GM13976 (cell line): ENCODE data around the gene BBS9.

Experiments used
- DNase-seq: peaks from one replicate; pipeline ENCODE4 v3.0.0; 2012; ENCODE audit warnings: low spot score
- in situ Hi-C: fragments of 300-500 bp; cut with MboI; formaldehyde crosslinking; loops from one replicate; pipeline ENCODE4 v1.12.0; 2022; ENCODE audit warnings: low sequenced_read_pairs, mixed read lengths, inconsistent platforms; ENCODE audit not compliant: unreplicated experiment
- TF ChIP-seq, protein P1 (sequence below): IDR thresholded peaks from 2 replicates; pipeline ENCODE4 v1.5.1; 2012; ENCODE audit warnings: borderline replicate concordance, mild to moderate bottlenecking; ENCODE audit not compliant: insufficient read depth; ENCODE audit errors: extremely low read depth, missing control alignments, control extremely low read depth

Gene BBS9

DNA sequence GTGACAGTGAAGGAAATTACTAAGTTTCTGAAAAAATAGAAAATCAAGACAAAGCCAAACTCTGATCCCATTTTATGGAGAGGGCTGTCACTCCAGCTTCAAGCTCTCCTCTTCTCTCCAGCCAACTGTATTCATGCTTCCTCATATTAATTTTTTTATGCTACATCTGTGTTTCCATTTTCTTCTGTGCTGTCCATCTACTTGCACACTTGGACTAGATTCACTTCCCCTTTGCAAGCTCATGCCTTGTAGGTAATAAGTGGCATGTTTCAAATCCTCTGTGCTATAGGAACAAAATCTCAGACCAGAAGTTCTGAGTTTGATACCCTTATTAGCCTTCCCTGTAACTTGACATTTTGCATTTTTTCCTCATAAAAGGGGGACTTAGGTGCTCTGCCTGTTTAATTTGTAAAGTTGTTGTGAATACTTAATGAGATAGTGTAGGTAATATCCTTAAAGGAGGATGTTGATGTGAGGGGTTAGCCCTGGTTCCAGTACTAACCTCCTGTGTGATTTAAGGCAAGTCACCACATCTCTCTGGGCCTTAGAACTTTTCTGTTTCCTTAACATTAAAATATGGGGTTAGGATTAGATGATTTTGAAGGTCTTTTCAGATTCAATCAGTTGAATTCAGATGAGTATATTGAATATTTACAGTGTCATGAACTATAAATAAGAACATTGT is 358.8 kb downstream of the BBS9 start:
- TF ChIP-seq, protein P1, sequence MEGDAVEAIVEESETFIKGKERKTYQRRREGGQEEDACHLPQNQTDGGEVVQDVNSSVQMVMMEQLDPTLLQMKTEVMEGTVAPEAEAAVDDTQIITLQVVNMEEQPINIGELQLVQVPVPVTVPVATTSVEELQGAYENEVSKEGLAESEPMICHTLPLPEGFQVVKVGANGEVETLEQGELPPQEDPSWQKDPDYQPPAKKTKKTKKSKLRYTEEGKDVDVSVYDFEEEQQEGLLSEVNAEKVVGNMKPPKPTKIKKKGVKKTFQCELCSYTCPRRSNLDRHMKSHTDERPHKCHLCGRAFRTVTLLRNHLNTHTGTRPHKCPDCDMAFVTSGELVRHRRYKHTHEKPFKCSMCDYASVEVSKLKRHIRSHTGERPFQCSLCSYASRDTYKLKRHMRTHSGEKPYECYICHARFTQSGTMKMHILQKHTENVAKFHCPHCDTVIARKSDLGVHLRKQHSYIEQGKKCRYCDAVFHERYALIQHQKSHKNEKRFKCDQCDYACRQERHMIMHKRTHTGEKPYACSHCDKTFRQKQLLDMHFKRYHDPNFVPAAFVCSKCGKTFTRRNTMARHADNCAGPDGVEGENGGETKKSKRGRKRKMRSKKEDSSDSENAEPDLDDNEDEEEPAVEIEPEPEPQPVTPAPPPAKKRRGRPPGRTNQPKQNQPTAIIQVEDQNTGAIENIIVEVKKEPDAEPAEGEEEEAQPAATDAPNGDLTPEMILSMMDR: no peak
- in situ Hi-C loops: no loop called here
- DNase-seq: peak; percentile 9

DNA sequence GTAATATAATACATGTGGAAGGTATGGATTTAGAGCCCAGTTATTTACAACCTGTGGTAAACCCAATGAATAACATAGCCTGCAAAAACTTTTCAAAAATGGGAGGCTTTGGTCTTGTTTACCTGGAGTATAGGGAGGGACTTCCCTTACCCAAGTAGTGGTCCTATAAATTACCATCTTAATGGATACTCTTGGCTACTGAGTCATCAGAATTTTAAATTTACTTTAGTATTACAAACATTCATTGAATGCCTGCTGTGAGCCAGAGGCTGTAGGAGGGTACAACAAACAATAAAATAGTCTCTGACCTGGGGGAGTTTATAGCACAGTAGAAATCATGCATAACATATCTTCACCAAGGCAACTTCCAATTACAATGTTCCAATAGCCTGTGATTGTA is 365.1 kb downstream of the BBS9 start:
- in situ Hi-C loops: no loop called here
- DNase-seq: no peak
- TF ChIP-seq, protein P1: no peak

DNA sequence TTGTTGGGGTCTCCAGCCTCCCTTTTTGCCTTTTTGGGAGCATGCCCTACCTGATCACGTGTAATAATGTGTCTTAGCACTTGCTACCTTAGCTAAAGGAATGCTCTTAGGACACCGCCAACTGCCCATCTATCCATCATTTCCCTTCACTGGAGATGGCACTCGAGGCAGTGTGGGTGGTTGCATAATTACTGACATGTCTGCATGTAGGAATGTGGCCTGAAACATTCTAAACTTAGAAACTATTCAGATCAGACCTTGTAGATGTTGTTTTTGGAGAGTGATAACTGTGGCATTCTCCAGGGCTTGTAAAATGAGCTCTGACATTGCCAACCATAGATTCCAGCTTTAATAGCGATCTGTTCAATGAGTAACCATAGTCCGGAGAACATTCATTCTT is 365.8 kb downstream of the BBS9 start:
- TF ChIP-seq, protein P1: no peak
- in situ Hi-C loops: no loop called here
- DNase-seq: no peak

DNA sequence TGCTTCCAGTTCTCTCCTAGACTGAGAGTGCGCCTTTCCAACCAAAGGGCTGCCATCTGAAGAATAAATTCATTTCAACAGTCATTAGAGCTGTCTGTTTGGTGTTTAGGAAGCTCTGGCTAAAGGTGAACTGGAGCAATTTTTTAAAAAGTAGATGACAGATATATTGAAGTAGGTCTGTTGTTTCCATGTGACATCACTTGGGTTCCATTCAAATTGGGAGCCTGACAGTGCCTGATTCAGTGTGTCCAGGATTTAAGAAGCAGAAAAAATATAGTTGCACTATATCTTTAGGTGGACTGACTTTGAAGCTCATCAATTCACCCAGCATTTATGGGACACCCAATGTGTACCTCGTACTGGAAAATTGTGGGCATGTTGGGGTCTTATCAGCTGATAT is 367.7 kb downstream of the BBS9 start:
- DNase-seq: no peak
- TF ChIP-seq, protein P1: no peak
- in situ Hi-C loops: no loop called here

- TF ChIP-seq, protein P1: no peak
- in situ Hi-C loops: no loop called here
- DNase-seq: no peak
These were observed 371.6 kb downstream of the BBS9 start for GRCh38 chr7:33500703-33501701.

GRCh38 chr7:33503014-33503413 is 373.6 kb downstream of the BBS9 start:
- in situ Hi-C loops: no loop called here
- TF ChIP-seq, protein P1: no peak
- DNase-seq: no peak
